Neuron (in vitro differentiated cells): Measurements from ENCODE around the gene ABHD16A.

Source experiments
- H2AFZ ChIP-seq: one replicate; pipeline ENCODE4 v1.6.1; 2013; ENCODE audit warnings: low read depth, mild to moderate bottlenecking, inconsistent platforms, low read length, moderate library complexity
- H3K27me3 ChIP-seq: one replicate; pipeline ENCODE4 v1.6.1; 2013; ENCODE audit warnings: low read length; ENCODE audit not compliant: insufficient read depth
- H3K36me3 ChIP-seq: one replicate; pipeline ENCODE4 v1.6.1; 2013; ENCODE audit warnings: low read length; ENCODE audit not compliant: insufficient read depth
- H3K4me1 ChIP-seq: one replicate; pipeline ENCODE4 v1.6.1; 2013; ENCODE audit warnings: low read length; ENCODE audit not compliant: insufficient read depth
- H3K4me3 ChIP-seq: 2 replicates; pipeline ENCODE4 v1.5.1; 2013; ENCODE audit warnings: mild to moderate bottlenecking, low read length, moderate library complexity
- H3K9me3 ChIP-seq: one replicate; pipeline ENCODE4 v1.6.1; 2013; ENCODE audit warnings: low read length

Gene ABHD16A

DNA sequence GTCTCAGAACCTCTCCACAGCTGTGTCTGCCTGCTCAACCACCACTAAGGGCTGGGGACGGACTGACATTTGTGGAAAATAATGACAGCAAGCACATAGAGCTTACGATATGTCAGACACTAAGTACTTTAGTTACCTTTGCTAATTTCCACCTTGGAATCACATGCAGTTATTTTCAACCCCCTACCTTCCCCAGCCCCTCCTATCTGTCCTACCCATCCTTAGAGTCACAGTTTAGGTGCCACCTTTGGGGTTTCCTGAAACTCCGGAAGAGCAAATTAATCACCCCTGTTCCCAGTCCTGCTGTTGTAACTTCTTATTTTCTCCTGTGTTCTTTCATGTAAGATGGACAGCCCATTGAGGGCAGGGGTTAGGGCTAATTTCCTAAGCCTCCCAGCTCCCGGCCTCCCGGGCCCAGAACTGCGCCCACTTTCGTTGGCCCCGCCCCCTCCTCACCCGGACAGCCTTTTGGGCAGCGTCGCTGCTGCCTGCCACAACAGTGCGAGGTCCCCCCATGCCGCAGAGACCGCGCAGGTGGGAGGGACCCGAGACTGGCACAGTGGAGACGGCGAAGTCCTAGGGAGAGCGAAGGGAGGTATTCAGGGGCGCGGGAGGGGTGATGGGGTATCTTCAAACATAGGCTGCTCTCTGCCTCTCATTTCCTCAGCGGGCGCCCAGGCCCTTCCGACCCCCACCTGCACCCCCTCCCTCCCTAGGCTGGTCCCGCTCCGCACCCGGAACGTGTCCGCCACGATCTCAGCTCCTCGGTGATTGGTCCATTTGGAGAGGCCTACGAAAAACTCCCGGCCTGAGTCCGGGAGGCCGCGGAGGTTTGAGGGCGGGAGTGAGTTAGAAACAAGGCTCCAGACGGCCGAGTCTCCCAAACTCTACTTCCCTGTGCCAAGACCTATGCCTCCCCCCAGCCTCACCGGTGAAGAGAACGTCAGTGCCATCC lies 24.9 kb upstream of the ABHD16A start:
- Histone ChIP-seq H3K9me3 (no peaks in the 10 kb centered on the region), H3K4me1 (peaks cover 16% of the 10 kb centered on the region), H3K4me3 (peak overlapping the region; percentile 87), H2AFZ (no peak overlapping the region), H3K27me3 (no peaks in the 10 kb centered on the region), H3K36me3 (peaks cover 49% of the 10 kb centered on the region)

DNA sequence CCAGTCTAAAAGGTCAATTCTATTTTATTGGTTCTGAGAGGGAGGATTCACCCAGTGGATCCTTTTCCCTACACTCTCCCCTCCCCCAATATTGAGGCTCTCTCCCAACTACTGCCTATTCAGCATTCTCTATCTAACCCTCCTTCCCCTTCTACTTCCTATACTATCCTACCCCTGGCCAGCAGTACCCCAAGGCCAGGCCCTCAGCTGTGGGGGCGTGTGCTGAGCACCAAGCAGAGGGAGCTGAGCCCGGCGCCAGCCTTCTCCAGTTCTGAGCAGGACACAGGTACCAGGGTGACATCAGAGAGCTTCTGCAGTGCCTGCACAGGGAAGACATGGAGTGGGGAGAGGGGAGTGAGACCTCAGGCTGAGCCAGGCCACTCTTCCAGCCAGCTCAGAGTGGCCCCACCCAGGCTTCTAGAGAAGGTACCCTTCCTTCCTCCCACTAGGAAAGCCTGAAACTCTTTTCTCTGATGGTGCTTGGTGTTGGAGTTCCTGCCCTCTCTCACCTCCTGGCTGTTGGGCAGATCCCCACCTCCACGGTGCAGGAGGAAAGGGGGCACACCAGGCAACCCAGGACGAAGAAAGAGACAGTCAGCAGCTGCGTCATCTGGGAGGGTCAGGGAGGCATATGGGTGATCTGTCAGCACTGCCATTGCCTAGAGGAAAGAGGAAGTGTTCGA lies 24.1 kb upstream of the ABHD16A start:
- H3K4me1 ChIP-seq = peaks cover 16% of the 10 kb centered on the region
- no peaks in the 10 kb centered on the region for H3K9me3 ChIP-seq
- peaks cover 46% of the 10 kb centered on the region for H3K36me3 ChIP-seq
- H2AFZ ChIP-seq = no peak overlapping the region
- no peaks in the 10 kb centered on the region for H3K27me3 ChIP-seq
- H3K4me3 ChIP-seq = no peak overlapping the region

DNA sequence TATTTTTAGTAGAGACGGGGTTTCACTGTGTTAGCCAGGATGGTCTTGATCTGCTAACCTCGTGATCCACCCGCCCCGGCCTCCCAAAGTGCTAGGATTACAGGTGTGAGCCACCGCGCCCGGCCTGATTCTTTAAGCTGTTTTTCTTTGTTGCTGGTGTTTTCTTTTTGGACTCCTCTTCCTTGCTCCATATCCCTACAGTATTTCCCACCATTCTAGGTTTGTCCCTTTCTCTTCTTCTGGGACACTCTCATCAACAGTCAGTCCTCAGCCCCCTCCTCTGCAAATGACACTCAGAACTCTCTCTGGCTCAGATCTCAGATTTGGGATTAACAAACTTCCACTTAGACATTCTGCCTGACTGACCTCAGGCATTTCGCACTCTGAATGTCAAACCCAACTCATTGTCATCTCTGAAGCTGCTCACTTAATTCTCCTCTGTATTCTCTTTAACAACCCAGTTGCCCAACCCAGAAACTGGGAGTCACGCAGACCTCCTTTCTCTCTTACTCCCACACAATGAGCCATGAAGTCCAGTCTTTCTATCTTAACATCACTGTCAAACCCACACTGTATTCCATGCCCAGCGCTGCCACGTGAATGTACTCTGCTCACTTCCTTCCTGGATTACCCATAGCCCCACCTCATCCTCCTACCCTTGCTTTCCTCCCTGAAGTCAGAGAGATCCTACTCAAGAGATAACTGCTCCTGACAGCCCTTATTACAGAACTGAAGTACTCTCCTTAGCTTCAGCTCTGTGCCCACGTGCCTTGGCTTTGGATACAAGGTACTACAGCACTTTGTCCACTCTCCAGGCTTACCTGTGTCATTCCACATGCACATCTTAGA lies 22.6 kb upstream of the ABHD16A start:
- Histone ChIP-seq H3K4me3 (no peak overlapping the region), H3K9me3 (no peaks in the 10 kb centered on the region), H3K27me3 (no peaks in the 10 kb centered on the region), H3K36me3 (peaks cover 35% of the 10 kb centered on the region), H2AFZ (no peak overlapping the region), H3K4me1 (peaks cover 13% of the 10 kb centered on the region)

DNA sequence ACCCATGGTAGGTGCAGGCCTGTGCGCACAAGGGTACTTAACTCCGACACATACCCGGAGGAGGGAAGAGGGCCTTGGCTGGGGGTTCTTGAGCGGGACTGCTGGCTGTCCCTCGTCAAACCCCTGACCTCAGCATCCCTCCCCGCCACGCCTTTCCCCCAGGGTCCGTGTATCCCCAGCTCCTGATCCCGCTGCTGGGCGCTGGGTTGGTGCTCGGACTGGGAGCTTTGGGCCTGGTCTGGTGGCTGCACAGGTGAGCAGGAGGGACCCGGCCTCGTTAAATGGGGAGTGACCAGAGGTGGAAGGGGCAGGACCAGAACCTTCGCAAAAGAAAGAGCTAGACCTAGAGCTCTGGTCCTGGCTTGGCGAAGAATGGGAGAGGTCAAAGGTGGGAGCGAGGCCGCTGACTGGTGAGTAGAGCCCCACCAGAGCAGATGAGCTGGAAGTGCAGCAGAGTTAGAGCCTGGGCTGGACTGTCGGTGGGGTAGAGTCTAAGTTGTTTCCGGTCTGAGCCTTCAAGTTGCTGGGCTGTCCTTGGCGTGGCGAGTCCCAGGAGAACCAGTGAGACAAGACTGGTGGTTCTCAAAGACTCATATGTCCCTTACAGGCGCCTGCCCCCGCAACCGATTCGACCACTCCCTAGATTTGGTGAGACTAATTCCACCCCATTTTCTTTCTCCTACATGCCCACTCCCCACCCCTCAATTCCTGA lies 21.0 kb upstream of the ABHD16A start:
- no peaks in the 10 kb centered on the region for H3K27me3 ChIP-seq
- no peaks in the 10 kb centered on the region for H3K9me3 ChIP-seq
- H3K36me3 ChIP-seq = peaks cover 33% of the 10 kb centered on the region
- no peak overlapping the region for H2AFZ ChIP-seq
- no peak overlapping the region for H3K4me3 ChIP-seq
- H3K4me1 ChIP-seq = peaks cover 7% of the 10 kb centered on the region

DNA sequence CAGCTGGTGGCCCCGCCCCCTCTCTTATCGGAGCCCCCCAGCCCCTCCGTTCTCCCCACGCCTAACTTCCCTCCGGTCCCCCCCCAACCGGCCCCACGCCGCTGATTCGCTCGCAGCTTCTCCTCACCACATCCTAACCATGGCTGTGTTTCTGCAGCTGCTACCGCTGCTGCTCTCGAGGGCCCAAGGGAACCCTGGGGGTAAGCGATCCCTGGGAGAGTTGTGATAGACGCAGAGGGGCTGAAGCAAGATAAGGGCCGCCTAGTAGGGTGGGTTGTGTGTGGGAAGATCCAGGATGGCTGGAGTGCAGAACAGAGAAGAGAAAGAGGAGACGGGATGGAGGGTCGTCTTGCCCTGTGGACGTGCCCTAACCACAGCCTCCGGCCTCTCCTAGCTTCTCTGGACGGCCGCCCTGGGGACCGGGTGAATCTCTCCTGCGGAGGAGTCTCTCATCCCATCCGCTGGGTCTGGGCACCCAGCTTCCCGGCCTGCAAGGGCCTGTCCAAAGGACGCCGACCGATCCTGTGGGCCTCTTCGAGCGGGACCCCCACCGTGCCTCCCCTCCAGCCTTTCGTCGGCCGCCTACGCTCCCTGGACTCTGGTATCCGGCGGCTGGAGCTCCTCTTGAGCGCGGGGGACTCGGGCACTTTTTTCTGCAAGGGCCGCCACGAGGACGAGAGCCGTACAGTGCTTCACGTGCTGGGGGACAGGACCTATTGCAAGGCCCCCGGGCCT lies 20.3 kb upstream of the ABHD16A start, which contains the start of gene MPIG6B:
Gene MPIG6B (plus strand): TSS at position 129 of the 735 bp plus-strand sequence. CDS start 11 bp downstream, at position 140.
- Histone ChIP-seq H2AFZ (no peak within 1 kb of the TSS), H3K27me3 (no peaks in the 10 kb centered on the region), H3K9me3 (no peaks in the 10 kb centered on the region), H3K36me3 (peaks cover 31% of the 10 kb centered on the region), H3K4me3 (no peak within 1 kb of the TSS), H3K4me1 (no peaks in the 10 kb centered on the region)

DNA sequence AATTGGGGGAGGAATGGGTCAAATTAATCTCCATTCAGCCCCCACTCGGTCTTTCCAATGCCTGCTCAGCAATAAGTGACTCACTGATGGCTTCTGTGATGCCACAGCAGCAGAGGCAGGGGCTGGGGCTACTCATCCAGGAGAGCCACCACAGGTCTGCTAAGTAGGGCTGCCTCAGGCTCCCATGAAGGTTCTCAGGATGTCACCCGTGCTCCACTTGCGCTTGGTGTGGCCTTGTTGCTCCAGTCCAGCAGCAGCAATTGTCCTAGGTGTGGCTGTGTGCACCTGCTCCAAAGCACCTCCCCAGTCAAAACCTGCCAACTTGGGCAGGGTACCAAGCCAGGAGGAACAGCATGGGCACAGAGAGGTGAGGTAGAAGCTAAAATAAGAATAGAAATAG lies 19.0 kb upstream of the ABHD16A start:
- H3K27me3 ChIP-seq = no peaks in the 10 kb centered on the region
- no peaks in the 10 kb centered on the region for H3K4me1 ChIP-seq
- H2AFZ ChIP-seq = no peak overlapping the region
- no peaks in the 10 kb centered on the region for H3K9me3 ChIP-seq
- H3K36me3 ChIP-seq = peaks cover 19% of the 10 kb centered on the region
- no peak overlapping the region for H3K4me3 ChIP-seq

DNA sequence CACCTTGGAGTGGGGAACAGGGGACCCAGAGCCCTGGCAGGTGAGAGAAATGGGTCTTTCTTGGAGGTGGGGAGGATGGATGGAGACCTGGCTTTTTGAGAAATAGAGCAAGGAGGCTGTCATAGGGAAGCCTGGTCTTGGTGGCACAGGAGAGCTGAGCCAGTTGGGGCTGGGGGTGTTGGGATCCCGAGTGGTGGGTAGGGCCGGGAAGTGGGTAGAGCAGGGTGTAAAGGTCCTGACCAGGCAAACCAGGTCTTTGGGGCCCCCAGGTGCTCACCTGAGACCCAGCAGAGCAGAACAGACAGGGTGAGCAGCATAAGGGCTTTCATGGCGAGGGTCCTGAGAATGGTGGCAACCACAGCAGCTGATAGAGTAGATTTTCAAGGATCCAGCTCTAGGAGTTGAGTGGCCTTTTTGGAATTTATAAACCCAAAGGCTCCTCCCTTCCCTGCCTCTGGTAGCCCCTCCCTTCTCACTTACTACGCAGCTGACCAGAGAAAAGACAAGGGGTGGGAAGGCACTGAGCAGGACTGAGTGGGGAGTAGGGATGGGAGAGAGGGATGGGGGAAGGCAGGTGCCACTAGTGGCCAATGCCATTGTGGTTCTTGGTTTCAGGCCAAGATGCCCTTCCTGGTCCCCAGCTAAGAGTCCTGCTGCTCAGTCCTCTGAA lies 18.4 kb upstream of the ABHD16A start, which contains the start of gene LY6G6C:
Gene LY6G6C (minus strand): TSS at position 396 of the 670 bp plus-strand sequence. CDS start 67 bp downstream, at position 329.
- H3K36me3 ChIP-seq = peaks cover 12% of the 10 kb centered on the region
- H3K27me3 ChIP-seq = no peaks in the 10 kb centered on the region
- H3K4me3 ChIP-seq = no peak within 1 kb of the TSS
- no peaks in the 10 kb centered on the region for H3K4me1 ChIP-seq
- H2AFZ ChIP-seq = no peak within 1 kb of the TSS
- no peaks in the 10 kb centered on the region for H3K9me3 ChIP-seq

DNA sequence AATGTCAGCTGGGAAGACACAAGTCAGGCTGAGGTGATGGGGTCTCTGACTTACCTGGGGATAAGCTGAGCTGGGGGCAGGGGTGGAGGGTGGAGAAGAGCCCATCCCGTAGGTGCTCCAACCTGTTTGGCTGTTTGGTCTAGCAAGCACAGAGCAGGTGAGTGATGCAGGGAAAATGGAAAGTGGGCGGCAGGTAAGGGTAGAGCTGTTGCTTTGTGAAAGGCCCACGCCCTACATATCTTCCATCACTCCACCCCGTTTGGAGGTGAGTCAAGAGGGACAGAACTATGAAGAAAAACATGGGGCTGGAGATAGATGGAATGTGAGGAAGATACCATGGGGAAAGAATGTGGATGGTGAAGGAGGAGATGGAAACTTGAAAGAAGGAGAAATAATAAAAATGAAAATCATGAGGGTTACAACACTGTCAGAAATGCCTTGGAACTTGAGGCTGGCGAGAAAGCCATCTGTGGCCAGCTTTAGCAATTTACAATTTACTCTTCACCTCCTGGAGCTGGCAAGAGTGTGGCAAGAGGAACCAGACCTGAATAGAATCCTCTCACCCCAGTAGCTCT lies 17.2 kb upstream of the ABHD16A start:
- Histone ChIP-seq H3K36me3 (peaks cover 3% of the 10 kb centered on the region), H3K4me1 (no peaks in the 10 kb centered on the region), H3K27me3 (no peaks in the 10 kb centered on the region), H3K4me3 (no peak overlapping the region), H2AFZ (no peak overlapping the region), H3K9me3 (no peaks in the 10 kb centered on the region)

DNA sequence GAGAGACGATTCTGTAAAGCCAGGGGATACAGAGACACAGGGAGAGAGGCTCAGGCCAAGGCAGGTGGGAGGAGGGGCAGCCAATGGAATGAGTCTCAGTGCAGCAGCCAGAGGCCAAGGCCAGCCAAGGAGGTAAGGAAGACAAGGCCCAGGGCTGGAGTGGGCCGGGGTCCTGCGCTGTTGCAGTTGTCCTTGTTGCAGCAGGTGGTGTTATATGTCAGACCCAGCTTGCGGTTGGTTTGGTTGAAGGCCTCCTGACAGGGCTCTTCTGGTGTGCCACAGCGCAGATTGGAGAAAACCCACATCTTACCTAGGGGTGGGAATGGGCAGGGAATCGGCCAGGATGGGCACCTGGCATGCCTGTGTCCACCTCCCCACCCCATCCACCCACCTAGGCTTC lies 15.9 kb upstream of the ABHD16A start:
- H2AFZ ChIP-seq = no peak overlapping the region
- H3K9me3 ChIP-seq = no peaks in the 10 kb centered on the region
- H3K4me1 ChIP-seq = peaks cover 5% of the 10 kb centered on the region
- H3K36me3 ChIP-seq = no peaks in the 10 kb centered on the region
- H3K27me3 ChIP-seq = no peaks in the 10 kb centered on the region
- no peak overlapping the region for H3K4me3 ChIP-seq

DNA sequence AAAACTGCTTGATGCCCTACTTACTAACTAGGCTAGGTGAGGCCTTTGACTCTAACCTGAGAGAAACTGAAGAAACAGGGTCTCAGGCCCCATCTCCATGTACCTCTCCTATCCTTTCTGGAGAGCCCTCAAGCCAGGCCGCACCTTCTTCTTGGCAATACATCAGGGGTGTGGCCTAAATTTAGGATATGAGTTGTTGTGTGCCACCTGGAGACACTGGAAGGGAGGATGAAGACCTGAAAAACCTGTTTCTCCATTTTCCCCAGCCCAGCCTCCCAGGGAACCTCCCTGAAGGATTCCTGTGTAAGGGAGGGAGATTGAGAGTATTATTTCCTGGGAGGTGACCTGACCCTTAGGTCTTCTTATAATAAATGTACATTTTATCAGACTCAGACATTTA lies 15.1 kb upstream of the ABHD16A start:
- Histone ChIP-seq H3K4me1 (peaks cover 13% of the 10 kb centered on the region), H3K9me3 (no peaks in the 10 kb centered on the region)

DNA sequence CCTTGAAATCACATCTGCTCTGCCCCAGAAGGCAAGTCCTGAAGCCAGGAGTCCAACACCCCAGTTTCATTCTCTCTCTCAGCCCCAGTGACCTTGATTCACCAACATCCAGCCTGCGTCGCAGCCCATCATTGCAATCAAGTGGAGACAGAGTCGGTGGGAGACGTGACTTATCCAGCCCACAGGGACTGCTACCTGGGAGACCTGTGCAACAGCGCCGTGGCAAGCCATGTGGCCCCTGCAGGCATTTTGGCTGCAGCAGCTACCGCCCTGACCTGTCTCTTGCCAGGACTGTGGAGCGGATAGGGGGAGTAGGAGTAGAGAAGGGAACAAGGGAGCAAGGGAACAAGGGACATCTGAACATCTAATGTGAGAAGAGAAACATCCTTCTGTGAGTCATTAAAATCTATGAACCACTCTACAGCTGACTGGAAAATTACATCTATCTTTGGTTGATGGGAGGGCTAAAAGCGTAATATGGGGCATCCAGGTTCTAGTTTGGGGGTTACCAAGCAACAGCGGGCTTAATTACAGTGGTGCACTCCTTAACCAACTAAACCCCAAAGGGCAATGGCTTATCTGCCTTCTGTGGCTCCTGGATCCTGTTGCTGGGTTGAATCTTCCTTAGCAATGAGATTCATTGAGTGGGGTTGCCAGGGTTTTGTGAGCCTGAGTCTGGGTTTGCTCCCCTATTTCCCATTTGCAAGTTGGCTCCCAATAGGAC lies 14.5 kb upstream of the ABHD16A start:
- H3K9me3 ChIP-seq = no peaks in the 10 kb centered on the region
- H3K4me3 ChIP-seq = no peak overlapping the region
- no peak overlapping the region for H2AFZ ChIP-seq
- H3K27me3 ChIP-seq = no peaks in the 10 kb centered on the region
- no peaks in the 10 kb centered on the region for H3K36me3 ChIP-seq
- peaks cover 14% of the 10 kb centered on the region for H3K4me1 ChIP-seq

More for the DNA sequence above, 15.1 kb upstream of the ABHD16A start:
- no peaks in the 10 kb centered on the region for H3K27me3 ChIP-seq
- no peak overlapping the region for H2AFZ ChIP-seq
- H3K4me3 ChIP-seq = no peak overlapping the region
- H3K36me3 ChIP-seq = no peaks in the 10 kb centered on the region
